Lower lobe of right lung (tissue), 2 donors: Measurements from ENCODE around the gene KIAA1755. TPM values are rescaled to one million over a fixed set of nuclear protein-coding genes. Genes with fewer than 3 reads are reported as not detected.

Experiments
- ATAC-seq, 2 donors: fragments of 200-7000 bp; cut with Tn5 transposase; one replicate each; pipeline ENCODE4 v1.9.1; 2020 to 2022; ENCODE audit warnings: mild to moderate bottlenecking in 2 of 2, moderate library complexity in 2 of 2
- DNase-seq: peaks from one replicate; pipeline ENCODE4 v3.0.0-alpha.2; 2020
- H3K27ac ChIP-seq: fragments of 200-600 bp; one replicate; pipeline ENCODE4 v1.8.0; 2022
- H3K27me3 ChIP-seq: fragments of 200-600 bp; one replicate; pipeline ENCODE4 v1.8.0; 2022; ENCODE audit warnings: low read depth
- H3K36me3 ChIP-seq: fragments of 200-600 bp; one replicate; pipeline ENCODE4 v1.8.0; 2022; ENCODE audit warnings: mild to moderate bottlenecking
- H3K4me1 ChIP-seq: fragments of 200-600 bp; one replicate; pipeline ENCODE4 v1.8.0; 2022
- H3K4me3 ChIP-seq: fragments of 200-600 bp; one replicate; pipeline ENCODE4 v1.8.0; 2022; ENCODE audit warnings: mild to moderate bottlenecking
- H3K9me3 ChIP-seq: fragments of 200-600 bp; one replicate; pipeline ENCODE4 v1.8.0; 2022
- CTCF ChIP-seq: fragments of 200-600 bp; IDR thresholded peaks from one replicate; pipeline ENCODE4 v1.8.0; 2022; ENCODE audit warnings: antibody characterized with exemption, mild to moderate bottlenecking
- intact Hi-C: fragments of 100-400 bp; cut with DNase I; formaldehyde crosslinking; loops from one replicate; pipeline ENCODE4 v1.11.0; 2022
- total RNA-seq: library from RNA; stranded (reverse); fragmentation: NEBNext Ultra II Directional; extraction: Animal tissue kit (Norgen Biotek cat#: 25700); gene quantifications from one replicate; pipeline ENCODE4 v1.2.1, GENCODE V29; 2021
- donor health status: DM: no; HTN: yes; CAD: no; lungs with severe emphysema.

The KIAA1755 gene
- total RNA-seq, 1 donor from 2014 or later, result 1.3 TPM

DNA sequence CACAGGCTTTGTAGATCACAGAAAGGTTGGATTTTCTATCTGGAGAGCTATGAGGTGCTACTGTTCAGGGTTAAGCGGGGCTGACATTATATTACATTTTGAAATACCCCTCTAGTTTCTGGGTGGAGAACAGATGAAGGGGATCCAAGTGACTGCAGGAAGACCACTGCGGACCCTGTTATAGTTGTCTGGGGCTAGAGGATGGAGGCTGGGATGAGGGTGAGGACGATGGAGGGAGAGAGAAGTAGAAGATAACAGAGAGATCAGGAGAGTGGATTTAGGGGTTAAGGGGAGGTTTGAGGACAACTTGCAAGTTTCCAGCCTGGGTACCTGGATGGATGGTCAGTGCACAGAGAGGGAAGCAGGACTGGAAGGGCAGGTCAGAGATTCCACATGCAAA is 52.0 kb downstream of the KIAA1755 start:
- intact Hi-C loops, result no loop called here
- no peak for DNase-seq

DNA sequence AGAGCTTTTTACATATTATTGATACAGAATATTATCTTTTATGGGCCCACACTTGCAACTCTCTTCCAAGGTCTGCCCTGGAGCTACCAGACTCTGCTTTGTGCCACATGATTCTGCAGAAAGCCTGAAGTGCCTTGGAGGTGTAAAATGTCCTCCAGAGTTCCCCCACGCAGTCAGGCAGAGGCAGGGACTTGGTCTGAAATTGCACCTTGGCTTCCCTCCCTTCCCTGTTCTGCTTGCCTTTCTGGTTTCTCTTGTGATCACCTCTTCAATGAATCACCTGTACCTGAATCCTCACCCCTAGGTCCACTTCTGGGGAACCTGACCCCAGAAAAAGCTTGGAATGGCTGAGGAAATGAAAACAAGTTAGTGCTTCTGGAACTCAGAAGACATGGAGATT is 52.4 kb downstream of the KIAA1755 start:
- DNase-seq (no peak), ATAC-seq (no peak)
- no peaks in the 10 kb centered on the region for H3K36me3 ChIP-seq
- H3K9me3 ChIP-seq, result no peaks in the 10 kb centered on the region
- H3K27ac ChIP-seq, result no peak overlapping the region
- no peak for TF ChIP-seq CTCF
- H3K4me1 ChIP-seq, result no peaks in the 10 kb centered on the region
- intact Hi-C loops, result no loop called here
- no peak overlapping the region for H3K4me3 ChIP-seq
- no peaks in the 10 kb centered on the region for H3K27me3 ChIP-seq

More for the DNA sequence above, 52.0 kb downstream of the KIAA1755 start:
- Histone ChIP-seq H3K4me1 (no peaks in the 10 kb centered on the region), H3K9me3 (no peaks in the 10 kb centered on the region), H3K4me3 (no peak overlapping the region), H3K36me3 (no peaks in the 10 kb centered on the region), H3K27me3 (no peaks in the 10 kb centered on the region), H3K27ac (no peak overlapping the region)
- TF ChIP-seq CTCF, result no peak
- no peak for ATAC-seq

DNA sequence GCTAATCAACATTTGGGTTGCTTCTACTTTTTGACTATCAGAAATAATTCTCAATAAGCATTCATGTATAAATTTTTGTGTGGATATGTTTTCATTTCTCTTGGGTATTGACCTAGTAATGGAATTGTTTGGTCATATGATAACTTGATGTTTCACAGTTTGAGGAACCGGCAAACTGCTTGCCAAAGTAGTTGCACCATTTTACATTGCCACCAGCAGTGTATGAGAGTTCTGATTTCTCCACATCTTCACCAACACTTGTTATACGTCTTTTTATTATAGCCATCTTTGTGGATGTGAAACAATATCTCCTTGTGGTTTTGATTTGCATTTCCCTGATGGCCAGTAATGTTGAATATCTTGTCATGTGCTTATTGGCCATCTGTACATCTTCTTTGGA is 52.9 kb downstream of the KIAA1755 start:
- Histone ChIP-seq H3K4me3 (no peak overlapping the region), H3K4me1 (no peaks in the 10 kb centered on the region), H3K9me3 (no peaks in the 10 kb centered on the region), H3K27me3 (no peaks in the 10 kb centered on the region), H3K36me3 (no peaks in the 10 kb centered on the region), H3K27ac (no peak overlapping the region)
- DNase-seq (no peak), ATAC-seq (no peak)
- intact Hi-C loops, result no loop called here
- no peak for TF ChIP-seq CTCF

- Histone ChIP-seq H3K27me3 (no peaks in the 10 kb centered on the region), H3K27ac (no peak overlapping the region), H3K4me1 (no peaks in the 10 kb centered on the region), H3K4me3 (no peak overlapping the region), H3K9me3 (no peaks in the 10 kb centered on the region), H3K36me3 (no peaks in the 10 kb centered on the region)
- intact Hi-C loops, result no loop called here
- DNase-seq (no peak), ATAC-seq (no peak)
- no peak for TF ChIP-seq CTCF
Measured at GRCh38 chr20:38205001-38205400, 55.5 kb downstream of the KIAA1755 start.

- H3K9me3 ChIP-seq, result no peaks in the 10 kb centered on the region
- H3K4me3 ChIP-seq, result no peak overlapping the region
- intact Hi-C loops, result no loop called here
- DNase-seq (no peak), ATAC-seq (no peak)
- H3K4me1 ChIP-seq, result no peaks in the 10 kb centered on the region
- H3K36me3 ChIP-seq, result no peaks in the 10 kb centered on the region
- H3K27me3 ChIP-seq, result no peaks in the 10 kb centered on the region
- no peak for TF ChIP-seq CTCF
- no peak overlapping the region for H3K27ac ChIP-seq
Measured at GRCh38 chr20:38203981-38204357, 56.6 kb downstream of the KIAA1755 start.
